ENCODE data around the gene IL18R1.

The IL18R1 gene

DNA sequence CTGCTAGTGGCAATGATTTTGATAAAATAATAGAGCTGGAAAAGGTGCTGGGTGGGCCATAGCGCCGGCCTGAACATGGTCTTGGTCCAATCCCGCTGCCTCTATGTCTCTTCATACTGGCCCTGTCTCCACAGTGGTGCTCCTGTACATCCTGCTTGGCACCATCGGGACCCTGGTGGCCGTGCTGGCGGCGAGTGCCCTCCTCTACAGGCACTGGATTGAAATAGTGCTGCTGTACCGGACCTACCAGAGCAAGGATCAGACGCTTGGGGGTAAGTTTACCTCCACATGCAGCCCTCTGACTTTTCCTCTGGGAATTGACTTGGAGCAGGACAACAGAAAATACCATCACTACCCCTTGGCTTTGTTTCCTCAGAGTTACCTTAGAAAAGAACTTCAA, 91.3 kb downstream of the IL18R1 start:
- H3K4me3 ChIP-seq (ENCODE audit: low read length in 2 of 2) = no peak overlapping the region
- H3K27me3 ChIP-seq (ENCODE audit: control insufficient read depth in 1 of 2, insufficient read depth in 2 of 2, low read length in 2 of 2) = peaks cover 0 to 3% of the 10 kb centered on the region in 2 donors
- H3K9ac ChIP-seq (ENCODE audit: low read length in 2 of 2) = no peak overlapping the region
- no peaks in the 10 kb centered on the region for H3K9me3 ChIP-seq (ENCODE audit: control insufficient read depth in 2 of 2, low read length in 2 of 2)
- no peaks in the 10 kb centered on the region for H3K36me3 ChIP-seq (ENCODE audit: control insufficient read depth in 2 of 2, insufficient read depth in 2 of 2, low read length in 2 of 2)
- H3K27ac ChIP-seq (ENCODE audit: low read length) = no peak overlapping the region
- no peaks in the 10 kb centered on the region for H3K4me1 ChIP-seq (ENCODE audit: control insufficient read depth, insufficient read depth, low read length)
